ENCODE results near the gene EPB41L4A. TPM values are rescaled to one million over a fixed set of nuclear protein-coding genes. Genes with fewer than 3 reads are reported as not detected.

Gene EPB41L4A
- polyA plus RNA-seq, 1 donor from 2014 or later, result 7.4 TPM

GRCh38 chr5:112245656-112246055 is 173.4 kb downstream of the EPB41L4A start:
- Histone ChIP-seq H3F3A (ENCODE audit: insufficient read depth, low read length, poor library complexity, severe bottlenecking) (no peaks in the 10 kb centered on the region), H3K9me2 (ENCODE audit: insufficient read depth, low read length) (no peaks in the 10 kb centered on the region), H3K4me3 (ENCODE audit: low read length) (no peak overlapping the region), H3K79me2 (replicated peaks; ENCODE audit: insufficient read depth, low read length) (no peaks in the 10 kb centered on the region), H2AFZ (ENCODE audit: low read depth, low read length) (no peak overlapping the region), H3K27ac (ENCODE audit: low read length) (no peak overlapping the region), H4K20me1 (ENCODE audit: insufficient read depth) (no peaks in the 10 kb centered on the region), H3K4me2 (ENCODE audit: low read length) (no peak overlapping the region), H3K9me3 (ENCODE audit: low read length) (no peaks in the 10 kb centered on the region), H3K36me3 (ENCODE audit: insufficient read depth, low read length) (no peaks in the 10 kb centered on the region), H3K27me3 (ENCODE audit: insufficient read depth, low read depth, low read length) (no peaks in the 10 kb centered on the region), H3K9ac (ENCODE audit: low read length) (no peak overlapping the region)
- no peak for TF ChIP-seq MXI1 (conservative IDR thresholded peaks at IDR 0.05; ENCODE audit: poor library complexity, severe bottlenecking)
- TF ChIP-seq, protein P1, sequence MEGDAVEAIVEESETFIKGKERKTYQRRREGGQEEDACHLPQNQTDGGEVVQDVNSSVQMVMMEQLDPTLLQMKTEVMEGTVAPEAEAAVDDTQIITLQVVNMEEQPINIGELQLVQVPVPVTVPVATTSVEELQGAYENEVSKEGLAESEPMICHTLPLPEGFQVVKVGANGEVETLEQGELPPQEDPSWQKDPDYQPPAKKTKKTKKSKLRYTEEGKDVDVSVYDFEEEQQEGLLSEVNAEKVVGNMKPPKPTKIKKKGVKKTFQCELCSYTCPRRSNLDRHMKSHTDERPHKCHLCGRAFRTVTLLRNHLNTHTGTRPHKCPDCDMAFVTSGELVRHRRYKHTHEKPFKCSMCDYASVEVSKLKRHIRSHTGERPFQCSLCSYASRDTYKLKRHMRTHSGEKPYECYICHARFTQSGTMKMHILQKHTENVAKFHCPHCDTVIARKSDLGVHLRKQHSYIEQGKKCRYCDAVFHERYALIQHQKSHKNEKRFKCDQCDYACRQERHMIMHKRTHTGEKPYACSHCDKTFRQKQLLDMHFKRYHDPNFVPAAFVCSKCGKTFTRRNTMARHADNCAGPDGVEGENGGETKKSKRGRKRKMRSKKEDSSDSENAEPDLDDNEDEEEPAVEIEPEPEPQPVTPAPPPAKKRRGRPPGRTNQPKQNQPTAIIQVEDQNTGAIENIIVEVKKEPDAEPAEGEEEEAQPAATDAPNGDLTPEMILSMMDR (IDR thresholded peaks at IDR 0.05; ENCODE audit: poor library complexity, severe bottlenecking), result peak; percentile 9
- TF ChIP-seq RAD21 (conservative IDR thresholded peaks at IDR 0.05), result no peak
- TF ChIP-seq REST (IDR thresholded peaks at IDR 0.05; ENCODE audit: borderline replicate concordance), result no peak
- no peak for TF ChIP-seq TAF1 (IDR thresholded peaks at IDR 0.05; ENCODE audit: low read depth)
- no peak for TF ChIP-seq EP300 (conservative IDR thresholded peaks at IDR 0.05; ENCODE audit: poor library complexity, severe bottlenecking)
- no peak for TF ChIP-seq EZH2 (IDR thresholded peaks at IDR 0.05; ENCODE audit: borderline replicate concordance, insufficient read depth, low read length, poor library complexity, severe bottlenecking)
- no peak for TF ChIP-seq SMC3 (conservative IDR thresholded peaks at IDR 0.05; ENCODE audit: poor library complexity)

DNA sequence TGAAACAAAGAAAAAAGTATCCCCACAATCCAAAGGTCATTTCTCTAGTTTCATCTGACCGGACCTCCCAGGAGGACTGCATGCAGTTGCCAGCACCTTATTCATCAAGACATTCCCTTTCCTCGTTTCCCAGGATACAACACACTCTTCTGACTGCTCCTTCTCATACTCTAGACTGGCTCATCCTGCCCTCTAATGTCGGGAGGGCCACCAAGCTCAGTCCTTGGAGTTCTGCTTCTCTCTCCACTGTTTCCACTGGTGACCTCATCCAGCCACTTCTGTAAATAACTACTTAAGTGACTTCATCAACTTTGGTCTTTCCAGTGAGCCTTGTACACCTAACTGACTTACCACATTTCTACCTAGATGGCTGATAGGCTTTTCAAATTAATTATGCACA is 179.1 kb downstream of the EPB41L4A start:
- no peak overlapping the region for H3K9ac ChIP-seq (ENCODE audit: low read length)
- H3F3A ChIP-seq (ENCODE audit: insufficient read depth, low read length, poor library complexity, severe bottlenecking), result no peaks in the 10 kb centered on the region
- TF ChIP-seq REST (IDR thresholded peaks at IDR 0.05; ENCODE audit: borderline replicate concordance), result no peak
- H3K27me3 ChIP-seq (ENCODE audit: insufficient read depth, low read depth, low read length), result no peaks in the 10 kb centered on the region
- H3K9me3 ChIP-seq (ENCODE audit: low read length), result no peaks in the 10 kb centered on the region
- no peak overlapping the region for H3K4me2 ChIP-seq (ENCODE audit: low read length)
- no peaks in the 10 kb centered on the region for H4K20me1 ChIP-seq (ENCODE audit: insufficient read depth)
- H3K4me3 ChIP-seq (ENCODE audit: low read length), result no peak overlapping the region
- no peak overlapping the region for H3K27ac ChIP-seq (ENCODE audit: low read length)
- no peaks in the 10 kb centered on the region for H3K36me3 ChIP-seq (ENCODE audit: insufficient read depth, low read length)
- no peaks in the 10 kb centered on the region for H3K79me2 ChIP-seq (replicated peaks; ENCODE audit: insufficient read depth, low read length)
- no peak overlapping the region for H2AFZ ChIP-seq (ENCODE audit: low read depth, low read length)
- no peaks in the 10 kb centered on the region for H3K9me2 ChIP-seq (ENCODE audit: insufficient read depth, low read length)

Data from neural cell (in vitro differentiated cells).